Lower lobe of right lung (tissue), 2 donors: ENCODE results near the gene EIF2S1. TPM values are rescaled to one million over a fixed set of nuclear protein-coding genes. Genes with fewer than 3 reads are reported as not detected.
A peak's percentile ranks its signal among the peaks of the same experiment; 100 is the strongest.
"Not testable (repeated sequence)": the region's sequence is repeated elsewhere in the genome, so short reads cannot be mapped to it uniquely, and the experiment has no call there.

ENCODE experiments used
- ATAC-seq, 2 donors: fragments of 200-7000 bp; cut with Tn5 transposase; one replicate each; pipeline ENCODE4 v1.9.1; 2020 to 2022; ENCODE audit warnings: mild to moderate bottlenecking in 2 of 2, moderate library complexity in 2 of 2
- DNase-seq: peaks from one replicate; pipeline ENCODE4 v3.0.0-alpha.2; 2020
- H3K27ac ChIP-seq: fragments of 200-600 bp; one replicate; pipeline ENCODE4 v1.8.0; 2022
- H3K27me3 ChIP-seq: fragments of 200-600 bp; one replicate; pipeline ENCODE4 v1.8.0; 2022; ENCODE audit warnings: low read depth
- H3K36me3 ChIP-seq: fragments of 200-600 bp; one replicate; pipeline ENCODE4 v1.8.0; 2022; ENCODE audit warnings: mild to moderate bottlenecking
- H3K4me1 ChIP-seq: fragments of 200-600 bp; one replicate; pipeline ENCODE4 v1.8.0; 2022
- H3K4me3 ChIP-seq: fragments of 200-600 bp; one replicate; pipeline ENCODE4 v1.8.0; 2022; ENCODE audit warnings: mild to moderate bottlenecking
- H3K9me3 ChIP-seq: fragments of 200-600 bp; one replicate; pipeline ENCODE4 v1.8.0; 2022
- CTCF ChIP-seq: fragments of 200-600 bp; IDR thresholded peaks from one replicate; pipeline ENCODE4 v1.8.0; 2022; ENCODE audit warnings: antibody characterized with exemption, mild to moderate bottlenecking
- intact Hi-C: fragments of 100-400 bp; cut with DNase I; formaldehyde crosslinking; loops from one replicate; pipeline ENCODE4 v1.11.0; 2022
- total RNA-seq: library from RNA; stranded (reverse); fragmentation: NEBNext Ultra II Directional; extraction: Animal tissue kit (Norgen Biotek cat#: 25700); gene quantifications from one replicate; pipeline ENCODE4 v1.2.1, GENCODE V29; 2021
- donor health status: DM: no; HTN: yes; CAD: no; lungs with severe emphysema.

Gene EIF2S1
- total RNA-seq, 1 donor from 2014 or later, result 64.7 TPM

- no peak for DNase-seq
- TF ChIP-seq CTCF, result no peak
- no peaks in the 10 kb centered on the region for H3K27me3 ChIP-seq
- no peak overlapping the region for H3K4me3 ChIP-seq
- no peaks in the 10 kb centered on the region for H3K9me3 ChIP-seq
- ATAC-seq, result no peak
- peaks cover 83% of the 10 kb centered on the region for H3K36me3 ChIP-seq
- intact Hi-C loops, result no loop called here
- H3K27ac ChIP-seq, result no peak overlapping the region
- no peaks in the 10 kb centered on the region for H3K4me1 ChIP-seq
Observed at GRCh38 chr14:67331368-67332125, 28.6 kb upstream of the EIF2S1 start.

GRCh38 chr14:67332468-67332867, 27.7 kb upstream of the EIF2S1 start:
- TF ChIP-seq CTCF, result no peak
- H3K4me3 ChIP-seq, result no peak overlapping the region
- no peaks in the 10 kb centered on the region for H3K9me3 ChIP-seq
- no peak overlapping the region for H3K27ac ChIP-seq
- ATAC-seq, result no peak
- no peaks in the 10 kb centered on the region for H3K27me3 ChIP-seq
- intact Hi-C loops, result no loop called here
- DNase-seq, result no peak
- no peaks in the 10 kb centered on the region for H3K4me1 ChIP-seq
- peaks cover 86% of the 10 kb centered on the region for H3K36me3 ChIP-seq

GRCh38 chr14:67335781-67336180, 24.3 kb upstream of the EIF2S1 start:
- Histone ChIP-seq H3K27ac (no peak overlapping the region), H3K4me3 (no peak overlapping the region), H3K9me3 (no peaks in the 10 kb centered on the region), H3K27me3 (no peaks in the 10 kb centered on the region), H3K36me3 (peaks cover 97% of the 10 kb centered on the region), H3K4me1 (no peaks in the 10 kb centered on the region)
- intact Hi-C loops, result no loop called here
- ATAC-seq (no peak), DNase-seq (no peak)
- peak; percentile 30 for TF ChIP-seq CTCF

GRCh38 chr14:67341231-67341630, 18.9 kb upstream of the EIF2S1 start:
- H3K4me1 ChIP-seq, ATAC-seq, DNase-seq, H3K9me3 ChIP-seq, H3K27ac ChIP-seq, H3K4me3 ChIP-seq, H3K27me3 ChIP-seq, intact Hi-C loops: not testable (repeated sequence)
- H3K36me3 ChIP-seq, result peaks cover 93% of the 10 kb centered on the region

- ATAC-seq (no peak), DNase-seq (no peak)
- no peaks in the 10 kb centered on the region for H3K27me3 ChIP-seq
- H3K9me3 ChIP-seq, result no peaks in the 10 kb centered on the region
- H3K4me1 ChIP-seq, result no peaks in the 10 kb centered on the region
- H3K36me3 ChIP-seq, result peaks cover 93% of the 10 kb centered on the region
- intact Hi-C loops, result no loop called here
- H3K4me3 ChIP-seq, result no peak overlapping the region
- no peak overlapping the region for H3K27ac ChIP-seq
- no peak for TF ChIP-seq CTCF
Observed at GRCh38 chr14:67343601-67344230, 16.4 kb upstream of the EIF2S1 start.

DNA sequence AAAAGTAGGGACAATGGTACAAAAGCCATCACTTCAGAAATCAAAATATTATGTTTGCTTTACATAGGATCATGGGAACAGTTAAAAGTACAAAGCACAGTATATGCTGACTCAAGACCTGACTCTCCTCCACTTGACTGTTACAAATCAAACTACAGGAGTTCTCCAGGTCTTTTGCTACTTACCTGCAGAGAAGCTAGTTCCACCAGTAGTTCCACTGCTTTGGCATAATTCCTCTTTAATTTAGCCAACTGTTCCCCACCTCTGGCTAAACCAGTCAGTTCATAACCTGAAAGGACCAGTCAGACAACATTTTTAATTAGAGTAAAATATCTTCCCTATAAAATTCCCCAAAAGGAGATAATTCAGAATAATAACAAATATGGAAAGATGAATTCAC, 14.5 kb upstream of the EIF2S1 start:
- intact Hi-C loops, result no loop called here
- DNase-seq (no peak), ATAC-seq (no peak)
- no peaks in the 10 kb centered on the region for H3K27me3 ChIP-seq
- H3K4me3 ChIP-seq, result no peak overlapping the region
- H3K9me3 ChIP-seq, result no peaks in the 10 kb centered on the region
- peaks cover 94% of the 10 kb centered on the region for H3K36me3 ChIP-seq
- H3K4me1 ChIP-seq, result no peaks in the 10 kb centered on the region
- H3K27ac ChIP-seq, result no peak overlapping the region
- no peak for TF ChIP-seq CTCF
